ENCODE results near the gene LONP1. TPM values are rescaled to one million over a fixed set of nuclear protein-coding genes. Genes with fewer than 3 reads are reported as not detected.

Gene LONP1
- total RNA-seq, 2 experiments from 2014 or later, result 71.7 to 79.6 TPM

- H3K4me1 Mint-ChIP-seq, result peaks cover 19% of the 10 kb centered on the region
- H3K27me3 Mint-ChIP-seq, result no peaks in the 10 kb centered on the region
- H3K9me3 Mint-ChIP-seq, result no peaks in the 10 kb centered on the region
- ChIA-PET CTCF (interaction anchor here (0.9 to 1.4 kb wide), 3 partner anchors 9 to 12 kb away, joined by 3 read pairs; partner anchors contain the start of gene RPL36), POLR2A (no interaction called here)
- H3K27ac Mint-ChIP-seq, result no peak overlapping the region
- no peak overlapping the region for H3K4me3 Mint-ChIP-seq
- H3K36me3 Mint-ChIP-seq (ENCODE audit: low read depth), result peaks cover 11% of the 10 kb centered on the region
- no peak for DNase-seq
Measured at GRCh38 chr19:5677580-5677979, 42.4 kb downstream of the LONP1 start.

GRCh38 chr19:5677136-5677535, 42.8 kb downstream of the LONP1 start:
- Mint-ChIP-seq H3K9me3 (no peaks in the 10 kb centered on the region), H3K4me1 (peaks cover 17% of the 10 kb centered on the region), H3K27me3 (no peaks in the 10 kb centered on the region), H3K27ac (no peak overlapping the region), H3K36me3 (ENCODE audit: low read depth) (peaks cover 11% of the 10 kb centered on the region), H3K4me3 (no peak overlapping the region)
- CTCF ChIA-PET, result interaction anchor here (0.9 to 2.3 kb wide), 5 partner anchors 8 to 13 kb away, joined by 3 to 10 read pairs (median 3); partner anchors contain the start of gene RPL36
- POLR2A ChIA-PET, result no interaction called here
- DNase-seq, result no peak

GRCh38 chr19:5676772-5677105, 43.2 kb downstream of the LONP1 start:
- no peak overlapping the region for H3K27ac Mint-ChIP-seq
- peaks cover 12% of the 10 kb centered on the region for H3K36me3 Mint-ChIP-seq (ENCODE audit: low read depth)
- no peak overlapping the region for H3K4me3 Mint-ChIP-seq
- H3K4me1 Mint-ChIP-seq, result peaks cover 13% of the 10 kb centered on the region
- no peak for DNase-seq
- H3K9me3 Mint-ChIP-seq, result no peaks in the 10 kb centered on the region
- H3K27me3 Mint-ChIP-seq, result no peaks in the 10 kb centered on the region
- POLR2A ChIA-PET, result no interaction called here
- CTCF ChIA-PET, result interaction anchor here (0.9 to 2.3 kb wide), 3 partner anchors 10 to 13 kb away, joined by 3 to 10 read pairs (median 8); partner anchors contain the start of gene RPL36

GRCh38 chr19:5676105-5676771, 43.7 kb downstream of the LONP1 start:
- H3K9me3 Mint-ChIP-seq, result no peaks in the 10 kb centered on the region
- H3K27ac Mint-ChIP-seq, result no peak overlapping the region
- H3K36me3 Mint-ChIP-seq (ENCODE audit: low read depth), result peaks cover 13% of the 10 kb centered on the region
- H3K27me3 Mint-ChIP-seq, result no peaks in the 10 kb centered on the region
- no peak overlapping the region for H3K4me3 Mint-ChIP-seq
- POLR2A ChIA-PET, result no interaction called here
- CTCF ChIA-PET, result interaction anchor here (0.9 to 2.3 kb wide), 4 partner anchors 11 to 14 kb away, joined by 3 to 10 read pairs (median 7); partner anchors contain the start of gene RPL36
- peaks cover 8% of the 10 kb centered on the region for H3K4me1 Mint-ChIP-seq
- DNase-seq, result no peak

- Mint-ChIP-seq H3K36me3 (ENCODE audit: low read depth) (peaks cover 13% of the 10 kb centered on the region), H3K27ac (no peak overlapping the region), H3K27me3 (no peaks in the 10 kb centered on the region), H3K4me1 (peaks cover 4% of the 10 kb centered on the region), H3K4me3 (no peak overlapping the region), H3K9me3 (no peaks in the 10 kb centered on the region)
- ChIA-PET CTCF (interaction anchor here (1.6 to 2.3 kb wide), 2 partner anchors 12 to 15 kb away, joined by 6 to 10 read pairs; partner anchors contain the start of gene RPL36), POLR2A (no interaction called here)
- DNase-seq, result no peak
Measured at GRCh38 chr19:5674714-5675113, 45.2 kb downstream of the LONP1 start.

GRCh38 chr19:5673752-5674151, 46.2 kb downstream of the LONP1 start:
- Mint-ChIP-seq H3K9me3 (no peaks in the 10 kb centered on the region), H3K27ac (no peak overlapping the region), H3K27me3 (no peaks in the 10 kb centered on the region), H3K4me3 (no peak overlapping the region), H3K4me1 (no peaks in the 10 kb centered on the region), H3K36me3 (ENCODE audit: low read depth) (peaks cover 19% of the 10 kb centered on the region)
- no peak for DNase-seq
- CTCF ChIA-PET, result no interaction called here
- POLR2A ChIA-PET, result no interaction called here

GRCh38 chr19:5672708-5673459, 47.1 kb downstream of the LONP1 start:
- H3K27ac Mint-ChIP-seq, result no peak overlapping the region
- no peaks in the 10 kb centered on the region for H3K9me3 Mint-ChIP-seq
- H3K36me3 Mint-ChIP-seq (ENCODE audit: low read depth), result peaks cover 20% of the 10 kb centered on the region
- H3K4me3 Mint-ChIP-seq, result no peak overlapping the region
- H3K4me1 Mint-ChIP-seq, result no peaks in the 10 kb centered on the region
- ChIA-PET CTCF (no interaction called here), POLR2A (no interaction called here)
- no peak for DNase-seq
- no peaks in the 10 kb centered on the region for H3K27me3 Mint-ChIP-seq

- no peak overlapping the region for H3K4me3 Mint-ChIP-seq
- H3K9me3 Mint-ChIP-seq, result no peaks in the 10 kb centered on the region
- no peaks in the 10 kb centered on the region for H3K27me3 Mint-ChIP-seq
- H3K4me1 Mint-ChIP-seq, result no peaks in the 10 kb centered on the region
- POLR2A ChIA-PET, result no interaction called here
- no peak overlapping the region for H3K27ac Mint-ChIP-seq
- H3K36me3 Mint-ChIP-seq (ENCODE audit: low read depth), result peaks cover 31% of the 10 kb centered on the region
- CTCF ChIA-PET, result interaction anchor here (1.4 kb wide), 2 partner anchors 16 to 20 kb away, joined by 4 to 5 read pairs; no protein-coding TSS in a partner anchor
- no peak for DNase-seq
Measured at GRCh38 chr19:5671600-5671999, 48.3 kb downstream of the LONP1 start.

- H3K4me1 Mint-ChIP-seq, result no peaks in the 10 kb centered on the region
- ChIA-PET POLR2A (no interaction called here), CTCF (interaction anchor here (1.2 to 1.6 kb wide), 2 partner anchors 8 to 21 kb away, joined by 3 to 6 read pairs; partner anchors contain the start of gene RPL36)
- H3K9me3 Mint-ChIP-seq, result no peaks in the 10 kb centered on the region
- H3K4me3 Mint-ChIP-seq, result no peak overlapping the region
- no peaks in the 10 kb centered on the region for H3K27me3 Mint-ChIP-seq
- peaks cover 52% of the 10 kb centered on the region for H3K36me3 Mint-ChIP-seq (ENCODE audit: low read depth)
- no peak overlapping the region for H3K27ac Mint-ChIP-seq
- DNase-seq, result no peak
Measured at GRCh38 chr19:5669212-5669611, 50.7 kb downstream of the LONP1 start.

GRCh38 chr19:5667751-5668271, 52.1 kb downstream of the LONP1 start:
- Mint-ChIP-seq H3K27me3 (no peaks in the 10 kb centered on the region), H3K27ac (no peak overlapping the region), H3K4me3 (no peak overlapping the region), H3K4me1 (no peaks in the 10 kb centered on the region), H3K36me3 (ENCODE audit: low read depth) (peaks cover 54% of the 10 kb centered on the region), H3K9me3 (no peaks in the 10 kb centered on the region)
- DNase-seq, result no peak
- CTCF ChIA-PET, result no interaction called here
- POLR2A ChIA-PET, result no interaction called here

- POLR2A ChIA-PET, result no interaction called here
- H3K36me3 Mint-ChIP-seq (ENCODE audit: low read depth), result peaks cover 55% of the 10 kb centered on the region
Measured at GRCh38 chr19:5666921-5667610, 52.9 kb downstream of the LONP1 start.

GRCh38 chr19:5665781-5666513, 54.0 kb downstream of the LONP1 start:
- CTCF ChIA-PET, result interaction anchor here (0.8 to 1.6 kb wide), 3 partner anchors 11 to 45 kb away, joined by 3 to 4 read pairs (median 3); no protein-coding TSS in a partner anchor
- POLR2A ChIA-PET, result no interaction called here
- H3K27ac Mint-ChIP-seq, result no peak overlapping the region
- H3K4me1 Mint-ChIP-seq, result no peaks in the 10 kb centered on the region
- peaks cover 56% of the 10 kb centered on the region for H3K36me3 Mint-ChIP-seq (ENCODE audit: low read depth)
- no peak for DNase-seq
- H3K4me3 Mint-ChIP-seq, result no peak overlapping the region
- H3K9me3 Mint-ChIP-seq, result no peaks in the 10 kb centered on the region
- no peaks in the 10 kb centered on the region for H3K27me3 Mint-ChIP-seq

More at GRCh38 chr19:5666921-5667610, 52.9 kb downstream of the LONP1 start:
- no peak for DNase-seq
- H3K4me3 Mint-ChIP-seq, result no peak overlapping the region
- H3K27ac Mint-ChIP-seq, result no peak overlapping the region
- H3K4me1 Mint-ChIP-seq, result no peaks in the 10 kb centered on the region
- H3K27me3 Mint-ChIP-seq, result no peaks in the 10 kb centered on the region
- no peaks in the 10 kb centered on the region for H3K9me3 Mint-ChIP-seq
- CTCF ChIA-PET, result interaction anchor here (0.8 to 1.6 kb wide), 2 partner anchors 19 to 46 kb away, joined by 3 to 4 read pairs; no protein-coding TSS in a partner anchor

All from activated CD4-positive, alpha-beta T cell treated with anti-CD3 and anti-CD28 coated beads, Interleukin-2, amount 10 ng/mL, durations not matched to agents 7 days and 5 days (primary cell).